IMR-90 (cell line): ENCODE data around the gene CHD6. TPM values are rescaled to one million over a fixed set of nuclear protein-coding genes. Genes with fewer than 3 reads are reported as not detected.

Experiments
- ATAC-seq: fragments of 200-7000 bp; cut with Tn5 transposase; 2 replicates; pipeline ENCODE4 v1.9.1; 2020; ENCODE audit warnings: low read depth, mild to moderate bottlenecking, moderate library complexity
- BruUV-seq: library from RNA; stranded (reverse); fragments of 400-500 nt; replicated peaks from 2 replicates; lab custom pipeline; 2021; lab: Mats Ljungman, UMichigan
- CTCF ChIA-PET: fragments of 300-600 bp; formaldehyde crosslinking; extraction: SDS; loops from one replicate; lab custom pipeline; 2021; ENCODE audit warnings: antibody characterized with exemption; lab: Yijun Ruan, JAX
- POLR2A ChIA-PET: fragments of 300-600 bp; sonication (Branson Sonifier 250); formaldehyde crosslinking; loops from one replicate; lab custom pipeline; 2022; ENCODE audit warnings: antibody characterized with exemption; ENCODE audit not compliant: unreplicated experiment; lab: Charles Lee
- DNase-seq: peaks from one replicate; pipeline ENCODE4 v3.0.0; 2013
- H2AFZ ChIP-seq: replicated peaks from 2 replicates; pipeline ENCODE3; 2013; ENCODE audit warnings: low read length, mild to moderate bottlenecking; ENCODE audit not compliant: poor library complexity
- H2AK5ac ChIP-seq: 2 replicates; pipeline ENCODE4 v1.6.1; 2013; ENCODE audit warnings: low read depth, low read length, inconsistent platforms
- H2AK9ac ChIP-seq: replicated peaks from 2 replicates; pipeline ENCODE3; 2013; ENCODE audit warnings: mild to moderate bottlenecking, low read depth, low read length, moderate library complexity; ENCODE audit not compliant: poor library complexity
- H2BK120ac ChIP-seq: 2 replicates; pipeline ENCODE4 v1.6.1; 2013; ENCODE audit warnings: low read depth, low read length, inconsistent platforms
- H2BK15ac ChIP-seq: 3 replicates; pipeline ENCODE4 v1.6.1; 2013; ENCODE audit warnings: low read depth, low read length, inconsistent platforms
- H2BK20ac ChIP-seq: 2 replicates; pipeline ENCODE4 v1.6.1; 2013; ENCODE audit warnings: low read depth, mild to moderate bottlenecking, inconsistent platforms, low read length, moderate library complexity
- H2BK5ac ChIP-seq: 2 replicates; pipeline ENCODE4 v1.6.1; 2013; ENCODE audit warnings: mild to moderate bottlenecking, low read depth, low read length, inconsistent platforms; ENCODE audit not compliant: poor library complexity, severe bottlenecking
- H3K14ac ChIP-seq: replicated peaks from 2 replicates; pipeline ENCODE4 v1.6.1; 2013; ENCODE audit warnings: low read depth, low read length, inconsistent platforms
- H3K18ac ChIP-seq: 2 replicates; pipeline ENCODE4 v1.6.1; 2013; ENCODE audit warnings: low read depth, low read length, control low read depth
- H3K23ac ChIP-seq: 2 replicates; pipeline ENCODE4 v1.6.1; 2013; ENCODE audit warnings: low read depth, low read length, inconsistent platforms
- H3K27ac ChIP-seq: 2 replicates; pipeline ENCODE4 v1.5.1; 2013; ENCODE audit warnings: mild to moderate bottlenecking, control low read depth, low read length; ENCODE audit not compliant: insufficient read depth
- H3K27me3 ChIP-seq: 2 replicates; pipeline ENCODE4 v1.6.1; 2013; ENCODE audit warnings: low read length; ENCODE audit not compliant: control insufficient read depth, insufficient read depth
- H3K36me3 ChIP-seq: 2 replicates; pipeline ENCODE4 v1.6.1; 2013; ENCODE audit warnings: low read length, mixed read lengths; ENCODE audit not compliant: control insufficient read depth, insufficient read depth
- H3K4ac ChIP-seq: 2 replicates; pipeline ENCODE4 v1.6.1; 2013; ENCODE audit warnings: low read depth, low read length, inconsistent platforms
- H3K4me1 ChIP-seq: 2 replicates; pipeline ENCODE4 v1.6.1; 2013; ENCODE audit warnings: low read length, mixed read lengths; ENCODE audit not compliant: control insufficient read depth, insufficient read depth
- H3K4me2 ChIP-seq: 2 replicates; pipeline ENCODE4 v1.6.1; 2013; ENCODE audit warnings: low read depth, mild to moderate bottlenecking, control low read depth, low read length, moderate library complexity
- H3K4me3 ChIP-seq: 2 replicates; pipeline ENCODE4 v1.5.1; 2013; ENCODE audit warnings: low read depth, mild to moderate bottlenecking, control low read depth, low read length, moderate library complexity; ENCODE audit not compliant: insufficient read depth
- H3K56ac ChIP-seq: 2 replicates; pipeline ENCODE4 v1.6.1; 2013; ENCODE audit warnings: low read length, inconsistent platforms; ENCODE audit not compliant: insufficient read depth; ENCODE audit errors: extremely low read depth
- H3K79me1 ChIP-seq, 2 experiments: 2 replicates each; pipeline ENCODE4 v1.6.1; 2013; ENCODE audit warnings: low read length in 2 of 2, inconsistent platforms in 1 of 2, low read depth in 1 of 2
- H3K9ac ChIP-seq: 2 replicates; pipeline ENCODE4 v1.6.1; 2013; ENCODE audit warnings: low read depth, low read length, control low read depth
- H3K9me1 ChIP-seq: 2 replicates; pipeline ENCODE4 v1.6.1; 2013; ENCODE audit warnings: low read length, inconsistent platforms; ENCODE audit not compliant: insufficient read depth
- H3K9me3 ChIP-seq: 2 replicates; pipeline ENCODE4 v1.6.1; 2013; ENCODE audit warnings: low read length; ENCODE audit not compliant: control insufficient read depth, insufficient read depth
- H4K20me1 ChIP-seq: 2 replicates; pipeline ENCODE4 v1.6.1; 2013; ENCODE audit warnings: low read length, inconsistent platforms; ENCODE audit not compliant: insufficient read depth
- H4K5ac ChIP-seq: 2 replicates; pipeline ENCODE4 v1.6.1; 2013; ENCODE audit warnings: mild to moderate bottlenecking, low read depth, low read length, control low read depth
- H4K8ac ChIP-seq, 2 experiments: 2 replicates each; pipeline ENCODE4 v1.6.1; 2013; ENCODE audit warnings: low read depth in 2 of 2, low read length in 2 of 2, control low read depth in 1 of 2, inconsistent platforms in 1 of 2
- H4K91ac ChIP-seq: 2 replicates; pipeline ENCODE4 v1.6.1; 2013; ENCODE audit warnings: low read depth, low read length, inconsistent platforms; ENCODE audit not compliant: insufficient read depth
- BHLHE40 ChIP-seq: fragments of 150-350 bp; IDR thresholded peaks from 2 replicates; pipeline ENCODE4 v1.6.1; 2016; ENCODE audit warnings: mild to moderate bottlenecking, low read depth, low read length
- CEBPB ChIP-seq: IDR thresholded peaks from 2 replicates; pipeline ENCODE4 v1.6.1; 2012; ENCODE audit warnings: low read depth, low read length, improper control_type of control experiment
- CHD1 ChIP-seq: IDR thresholded peaks from 2 replicates; pipeline ENCODE4 v1.6.1; 2012; ENCODE audit warnings: low read depth, low read length, improper control_type of control experiment
- MAFK ChIP-seq: IDR thresholded peaks from 2 replicates; pipeline ENCODE4 v1.6.1; 2012; ENCODE audit warnings: low read depth, low read length, improper control_type of control experiment
- MXI1 ChIP-seq: IDR thresholded peaks from 2 replicates; pipeline ENCODE4 v1.6.1; 2012; ENCODE audit warnings: low read depth, mild to moderate bottlenecking, low read length, moderate library complexity, borderline replicate concordance
- POLR2A ChIP-seq: IDR thresholded peaks from 2 replicates; pipeline ENCODE4 v1.6.1; 2012; ENCODE audit warnings: mild to moderate bottlenecking, low read depth, low read length
- RAD21 ChIP-seq: IDR thresholded peaks from 2 replicates; pipeline ENCODE4 v1.6.1; 2012; ENCODE audit warnings: low read length, improper control_type of control experiment
- RCOR1 ChIP-seq: IDR thresholded peaks from 2 replicates; pipeline ENCODE4 v1.6.1; 2012; ENCODE audit warnings: mild to moderate bottlenecking, low read length, improper control_type of control experiment; ENCODE audit not compliant: insufficient replicate concordance
- RFX5 ChIP-seq: IDR thresholded peaks from 2 replicates; pipeline ENCODE4 v1.8.0; 2012; ENCODE audit warnings: low read depth, mild to moderate bottlenecking, low read length, moderate library complexity
- SMC3 ChIP-seq: fragments of 150-350 bp; IDR thresholded peaks from 2 replicates; pipeline ENCODE4 v1.6.1; 2016; ENCODE audit warnings: low read depth, mild to moderate bottlenecking, antibody characterized with exemption, low read length, moderate library complexity
- WGBS, 2 experiments: methylation state at CpG; one replicate each; pipeline versions ENCODE4 v1.1.5 to v1.1.7; 2013; ENCODE audit warnings: missing lambda C conversion rate in 2 of 2; ENCODE audit not compliant: insufficient read length in 1 of 2; ENCODE audit errors: extremely low coverage in 2 of 2; 5-methylcytosine and 5-hydroxymethylcytosine counted together
- dilution Hi-C: fragments of 300-500 bp; cut with HindIII; formaldehyde crosslinking; loops from one replicate; pipeline ENCODE4 v1.14.3; 2018; ENCODE audit warnings: low sequenced_read_pairs; ENCODE audit not compliant: unreplicated experiment
- in situ Hi-C: fragments of 300-500 bp; cut with MboI; formaldehyde crosslinking; loops from 3 replicates; pipeline ENCODE4 v1.14.3; 2019; ENCODE audit warnings: low sequenced_read_pairs, inconsistent platforms, mixed read lengths
- intact Hi-C: fragments of 100-400 bp; cut with micrococcal nuclease; formaldehyde crosslinking; loops from 2 replicates; pipeline ENCODE4 v1.10.0; 2022
- polyA plus RNA-seq, 3 experiments: library from polyadenylated mRNA; depleted of rRNA; stranded (reverse); fragments of >200 nt; gene quantifications; 2 replicates each; pipeline ENCODE4 v1.2.3, GENCODE V29; 2012; ENCODE audit warnings: low replicate concordance in 1 of 3
- total RNA-seq: library from RNA; depleted of rRNA; stranded (reverse); fragments of >200 nt; gene quantifications from 2 replicates; pipeline ENCODE4 v1.2.3, GENCODE V29; 2012
- TF ChIP-seq, protein P1 (sequence below): fragments of 150-350 bp; IDR thresholded peaks from 2 replicates; pipeline ENCODE4 v1.6.1; 2017; ENCODE audit warnings: mild to moderate bottlenecking, antibody characterized with exemption, low read length, low read depth
- TF ChIP-seq, protein P2 (sequence below): conservative IDR thresholded peaks from 2 replicates; pipeline ENCODE4 v1.5.1; 2012; ENCODE audit warnings: mild to moderate bottlenecking, low read depth, low read length, improper control_type of control experiment
- TF ChIP-seq, protein P3 (sequence below): fragments of 150-350 bp; IDR thresholded peaks from 2 replicates; pipeline ENCODE4 v1.6.1; 2016; ENCODE audit warnings: low read depth, mild to moderate bottlenecking, low read length, moderate library complexity, borderline replicate concordance

The CHD6 gene
- total and polyA plus RNA-seq, 2 of the 4 experiments (the other 2 are of a cell fraction): 8.8 to 26.7 TPM

DNA sequence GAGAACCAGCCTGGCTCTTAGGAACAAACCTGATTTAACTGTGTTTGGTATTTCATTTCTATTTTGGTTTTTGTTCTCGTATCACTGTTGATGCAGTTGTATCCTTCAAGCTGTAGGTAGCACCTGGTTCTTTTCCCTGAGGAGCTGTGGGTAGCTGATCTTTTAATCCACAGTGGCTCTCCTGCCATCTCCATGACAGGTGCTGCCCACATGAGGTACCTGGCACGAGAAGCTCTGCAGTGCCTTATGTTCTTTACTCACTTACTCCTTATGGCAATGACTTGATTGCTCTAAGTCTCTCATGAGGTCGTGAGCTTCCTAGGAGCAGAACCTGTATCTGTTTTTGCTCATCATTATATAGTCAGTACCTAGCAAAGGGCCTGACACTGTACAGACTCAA lies 177.3 kb downstream of the CHD6 start:
- Histone ChIP-seq H3K4ac (no peak overlapping the region), H3K4me1 (peaks cover 2% of the 10 kb centered on the region; the same call in 1 of the 2 replicates), H2AK9ac (no peak overlapping the region), H3K4me3 (no peak overlapping the region), H2AFZ (no peak overlapping the region), H2BK20ac (no peak overlapping the region), H3K4me2 (no peak overlapping the region), H3K9me3 (no peaks in the 10 kb centered on the region; the same call in 1 of the 2 replicates), H4K91ac (no peak overlapping the region), H3K18ac (no peak overlapping the region), H3K14ac (no peak overlapping the region), H2BK120ac (no peak overlapping the region), H3K23ac (no peak overlapping the region), H3K9me1 (peaks cover 9% of the 10 kb centered on the region; the same call in 1 of the 2 replicates), H2AK5ac (no peak overlapping the region), H2BK5ac (no peak overlapping the region), H3K9ac (no peak overlapping the region), H3K79me1 (no peaks in the 10 kb centered on the region), H3K27ac (no peak overlapping the region), H2BK15ac (no peak overlapping the region), H3K56ac (no peak overlapping the region), H3K27me3 (no peaks in the 10 kb centered on the region), H4K5ac (no peak overlapping the region), H4K8ac (no peak overlapping the region), H3K36me3 (peaks cover 37% of the 10 kb centered on the region), H4K20me1 (no peaks in the 10 kb centered on the region)
- DNase-seq (no peak), ATAC-seq (no peak)
- ChIA-PET POLR2A (no interaction called here), CTCF (no interaction called here)
- 78% methylated on average over 1 of the region's 3 CpGs; no CpG with 5 or more reads in 1 of the 2 experiments for WGBS, 2 experiments
- TF ChIP-seq RCOR1: no peak
- TF ChIP-seq, protein P1, sequence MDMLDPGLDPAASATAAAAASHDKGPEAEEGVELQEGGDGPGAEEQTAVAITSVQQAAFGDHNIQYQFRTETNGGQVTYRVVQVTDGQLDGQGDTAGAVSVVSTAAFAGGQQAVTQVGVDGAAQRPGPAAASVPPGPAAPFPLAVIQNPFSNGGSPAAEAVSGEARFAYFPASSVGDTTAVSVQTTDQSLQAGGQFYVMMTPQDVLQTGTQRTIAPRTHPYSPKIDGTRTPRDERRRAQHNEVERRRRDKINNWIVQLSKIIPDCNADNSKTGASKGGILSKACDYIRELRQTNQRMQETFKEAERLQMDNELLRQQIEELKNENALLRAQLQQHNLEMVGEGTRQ: no peak
- no peak for TF ChIP-seq MAFK
- no peak for TF ChIP-seq POLR2A
- no peak for TF ChIP-seq RFX5
- TF ChIP-seq, protein P2, sequence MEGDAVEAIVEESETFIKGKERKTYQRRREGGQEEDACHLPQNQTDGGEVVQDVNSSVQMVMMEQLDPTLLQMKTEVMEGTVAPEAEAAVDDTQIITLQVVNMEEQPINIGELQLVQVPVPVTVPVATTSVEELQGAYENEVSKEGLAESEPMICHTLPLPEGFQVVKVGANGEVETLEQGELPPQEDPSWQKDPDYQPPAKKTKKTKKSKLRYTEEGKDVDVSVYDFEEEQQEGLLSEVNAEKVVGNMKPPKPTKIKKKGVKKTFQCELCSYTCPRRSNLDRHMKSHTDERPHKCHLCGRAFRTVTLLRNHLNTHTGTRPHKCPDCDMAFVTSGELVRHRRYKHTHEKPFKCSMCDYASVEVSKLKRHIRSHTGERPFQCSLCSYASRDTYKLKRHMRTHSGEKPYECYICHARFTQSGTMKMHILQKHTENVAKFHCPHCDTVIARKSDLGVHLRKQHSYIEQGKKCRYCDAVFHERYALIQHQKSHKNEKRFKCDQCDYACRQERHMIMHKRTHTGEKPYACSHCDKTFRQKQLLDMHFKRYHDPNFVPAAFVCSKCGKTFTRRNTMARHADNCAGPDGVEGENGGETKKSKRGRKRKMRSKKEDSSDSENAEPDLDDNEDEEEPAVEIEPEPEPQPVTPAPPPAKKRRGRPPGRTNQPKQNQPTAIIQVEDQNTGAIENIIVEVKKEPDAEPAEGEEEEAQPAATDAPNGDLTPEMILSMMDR: no peak
- TF ChIP-seq RAD21: no peak
- TF ChIP-seq, protein P3, sequence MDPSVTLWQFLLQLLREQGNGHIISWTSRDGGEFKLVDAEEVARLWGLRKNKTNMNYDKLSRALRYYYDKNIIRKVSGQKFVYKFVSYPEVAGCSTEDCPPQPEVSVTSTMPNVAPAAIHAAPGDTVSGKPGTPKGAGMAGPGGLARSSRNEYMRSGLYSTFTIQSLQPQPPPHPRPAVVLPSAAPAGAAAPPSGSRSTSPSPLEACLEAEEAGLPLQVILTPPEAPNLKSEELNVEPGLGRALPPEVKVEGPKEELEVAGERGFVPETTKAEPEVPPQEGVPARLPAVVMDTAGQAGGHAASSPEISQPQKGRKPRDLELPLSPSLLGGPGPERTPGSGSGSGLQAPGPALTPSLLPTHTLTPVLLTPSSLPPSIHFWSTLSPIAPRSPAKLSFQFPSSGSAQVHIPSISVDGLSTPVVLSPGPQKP: no peak
- no peak for TF ChIP-seq CEBPB
- no peak for TF ChIP-seq BHLHE40
- TF ChIP-seq MXI1: no peak
- TF ChIP-seq CHD1: no peak
- TF ChIP-seq SMC3: no peak
- intact Hi-C loops: no loop called here
- in situ Hi-C loops: no loop called here
- dilution Hi-C loops: no loop called here
- no TSS peak for BruUV-seq
